Measurements from ENCODE around the gene DIAPH1.

The DIAPH1 gene

DNA sequence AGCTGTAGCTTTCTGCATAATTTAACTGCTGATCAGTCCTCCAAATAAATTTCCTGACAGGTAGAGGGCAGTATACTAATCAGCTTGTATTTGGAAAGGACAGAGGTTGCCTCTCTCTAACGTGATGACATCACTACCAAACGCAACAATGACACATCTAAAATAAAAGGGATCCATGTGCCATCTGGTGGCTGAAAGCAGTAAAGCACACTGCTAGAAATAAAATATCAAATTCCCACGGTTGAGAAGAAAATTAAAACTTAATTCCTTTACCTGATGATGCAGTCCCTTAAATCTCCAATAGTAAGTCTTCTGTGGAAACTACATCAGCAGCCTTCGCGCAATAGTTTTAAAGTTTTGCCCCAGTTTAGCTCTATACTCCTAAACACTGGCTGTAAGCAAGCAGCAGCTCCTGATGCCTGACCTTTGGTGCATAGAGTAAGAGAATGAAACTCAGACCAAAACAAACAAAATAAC is 54.5 kb downstream of the DIAPH1 start:
- peak; percentile 68 for DNase-seq (ENCODE audit: extremely low spot score)
- TF ChIP-seq, protein P1, sequence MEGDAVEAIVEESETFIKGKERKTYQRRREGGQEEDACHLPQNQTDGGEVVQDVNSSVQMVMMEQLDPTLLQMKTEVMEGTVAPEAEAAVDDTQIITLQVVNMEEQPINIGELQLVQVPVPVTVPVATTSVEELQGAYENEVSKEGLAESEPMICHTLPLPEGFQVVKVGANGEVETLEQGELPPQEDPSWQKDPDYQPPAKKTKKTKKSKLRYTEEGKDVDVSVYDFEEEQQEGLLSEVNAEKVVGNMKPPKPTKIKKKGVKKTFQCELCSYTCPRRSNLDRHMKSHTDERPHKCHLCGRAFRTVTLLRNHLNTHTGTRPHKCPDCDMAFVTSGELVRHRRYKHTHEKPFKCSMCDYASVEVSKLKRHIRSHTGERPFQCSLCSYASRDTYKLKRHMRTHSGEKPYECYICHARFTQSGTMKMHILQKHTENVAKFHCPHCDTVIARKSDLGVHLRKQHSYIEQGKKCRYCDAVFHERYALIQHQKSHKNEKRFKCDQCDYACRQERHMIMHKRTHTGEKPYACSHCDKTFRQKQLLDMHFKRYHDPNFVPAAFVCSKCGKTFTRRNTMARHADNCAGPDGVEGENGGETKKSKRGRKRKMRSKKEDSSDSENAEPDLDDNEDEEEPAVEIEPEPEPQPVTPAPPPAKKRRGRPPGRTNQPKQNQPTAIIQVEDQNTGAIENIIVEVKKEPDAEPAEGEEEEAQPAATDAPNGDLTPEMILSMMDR (IDR thresholded peaks at IDR 0.05; ENCODE audit: control extremely low read depth, extremely low read depth, low read depth, missing control alignments): peak; percentile 60
- CTCF ChIA-PET: interaction anchor here (0.6 to 3.7 kb wide), 85 partner anchors 9 to 917 kb away, joined by 3 to 180 read pairs (median 6); partner anchors contain the start of genes DIAPH1, HDAC3, IK and NDUFA2
- POLR2A ChIA-PET: interaction anchor here (1.4 kb wide), 1 partner anchor 244 kb away, joined by 4 read pairs; the partner anchor contains the start of gene TAF7

DNA sequence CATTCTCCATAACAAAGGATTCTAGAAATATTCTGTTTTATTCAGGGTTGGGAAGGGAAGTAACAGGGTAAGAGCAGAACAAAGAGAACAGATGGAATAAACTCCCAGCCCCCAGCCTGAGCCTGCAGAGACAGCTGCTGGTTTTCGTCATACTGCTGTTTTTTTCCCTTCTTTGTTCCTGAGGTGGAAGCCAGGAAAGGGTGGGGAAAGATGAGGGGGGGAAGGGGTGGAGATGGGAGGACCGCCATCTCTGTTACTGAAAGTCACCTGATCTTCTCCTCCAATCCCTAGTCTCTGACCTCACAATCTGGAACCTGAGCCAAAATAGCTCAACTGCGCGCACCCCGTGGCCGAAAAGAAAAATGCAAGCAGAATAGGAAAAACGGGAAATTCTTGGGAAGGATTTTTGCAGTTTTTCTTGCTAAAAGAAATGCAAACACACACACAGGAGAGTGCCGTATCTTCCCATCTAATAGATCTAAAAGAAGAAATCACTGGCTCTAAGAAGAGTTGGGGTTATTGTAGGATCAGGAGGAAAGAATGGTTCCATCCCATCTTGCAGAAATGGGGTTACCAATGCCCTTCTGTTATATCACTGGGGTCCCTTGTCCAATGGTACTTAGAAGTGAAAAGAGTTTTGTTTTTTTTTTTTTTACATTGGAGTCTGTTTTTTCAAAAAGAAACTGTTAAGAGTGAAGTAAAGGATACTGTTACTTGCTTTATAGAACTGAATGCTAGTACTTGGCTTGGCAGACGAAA is 57.9 kb downstream of the DIAPH1 start:
- ChIA-PET CTCF (interaction anchor here (0.9 to 6.0 kb wide), 3 partner anchors 140 to 147 kb away, joined by 3 to 90 read pairs (median 8); partner anchors contain the start of genes PCDHGA10, PCDHGA11 and PCDHGB7), POLR2A (no interaction called here)
- TF ChIP-seq, protein P1 (IDR thresholded peaks at IDR 0.05; ENCODE audit: control extremely low read depth, extremely low read depth, low read depth, missing control alignments): peak; percentile 8
- no peak for DNase-seq (ENCODE audit: extremely low spot score)

DNA sequence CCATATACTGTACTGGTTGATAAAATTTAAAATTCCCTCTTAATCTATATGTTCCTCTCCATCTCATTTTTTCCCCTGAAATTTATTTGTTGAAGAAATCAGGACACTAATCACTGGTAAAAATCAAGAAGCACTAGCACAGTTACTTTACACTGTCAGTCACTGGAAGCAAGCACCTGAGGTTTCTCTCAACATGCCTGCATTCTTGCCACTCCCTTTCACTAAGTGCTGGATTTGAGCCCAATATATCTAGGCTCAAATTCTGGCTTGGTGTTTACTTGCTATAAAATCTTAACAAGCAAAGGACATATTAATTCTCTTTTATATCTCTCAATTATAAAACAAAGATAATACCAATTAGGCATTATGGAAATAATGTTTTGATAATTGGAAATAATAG is 58.6 kb downstream of the DIAPH1 start:
- TF ChIP-seq, protein P1 (IDR thresholded peaks at IDR 0.05; ENCODE audit: control extremely low read depth, extremely low read depth, low read depth, missing control alignments): no peak
- ChIA-PET CTCF (interaction anchor here (1.2 to 6.0 kb wide), 4 partner anchors 47 to 241 kb away, joined by 4 to 90 read pairs (median 17); partner anchors contain the start of genes PCDHGA10, PCDHGA11 and TAF7), POLR2A (no interaction called here)
- DNase-seq (ENCODE audit: extremely low spot score): no peak

DNA sequence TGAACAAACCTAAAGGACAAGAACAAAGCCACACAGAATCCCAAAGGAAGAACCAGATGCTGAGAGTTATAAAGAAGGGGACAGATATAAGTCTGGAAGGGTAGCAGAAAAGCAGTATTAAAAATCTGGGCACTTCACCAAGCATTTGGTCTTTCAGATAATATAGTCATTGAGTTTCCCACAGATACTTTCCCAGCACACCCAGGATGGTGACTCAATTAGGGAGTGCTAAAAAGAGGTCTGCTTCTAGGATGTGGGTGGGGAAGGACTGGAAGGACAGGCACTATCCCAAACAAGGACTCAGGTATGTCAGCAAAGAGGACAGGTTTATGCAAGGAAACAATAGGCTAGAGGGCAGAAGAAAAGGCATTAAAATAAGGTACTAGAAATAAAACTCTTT is 59.3 kb downstream of the DIAPH1 start:
- DNase-seq (ENCODE audit: extremely low spot score): no peak
- TF ChIP-seq, protein P1 (IDR thresholded peaks at IDR 0.05; ENCODE audit: control extremely low read depth, extremely low read depth, low read depth, missing control alignments): no peak
- POLR2A ChIA-PET: no interaction called here
- CTCF ChIA-PET: interaction anchor here (0.8 to 8.3 kb wide), 16 partner anchors 8 to 240 kb away, joined by 3 to 143 read pairs (median 22); partner anchors contain the start of genes DIAPH1, PCDHGA10, PCDHGA11 and PCDHGA2

DNA sequence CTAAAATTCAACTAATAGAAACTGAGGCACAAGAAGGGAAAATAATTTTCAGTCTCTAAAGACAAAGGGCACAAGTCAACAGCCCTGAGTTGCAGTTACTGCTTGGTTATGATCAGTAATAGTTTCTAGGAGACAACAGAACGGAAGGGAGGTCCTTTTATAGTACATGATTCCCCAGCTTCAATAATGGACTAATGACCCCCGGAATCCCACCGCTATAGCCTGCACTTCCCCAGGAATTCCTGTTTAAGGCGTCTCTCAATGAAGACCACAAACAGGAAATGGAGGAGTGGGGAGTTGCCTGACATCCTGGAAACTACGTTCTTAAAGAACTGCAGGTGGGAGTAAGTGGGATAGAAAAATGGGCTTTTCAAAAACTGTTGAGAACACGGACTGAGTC is 60.6 kb downstream of the DIAPH1 start:
- DNase-seq (ENCODE audit: extremely low spot score): no peak
- POLR2A ChIA-PET: no interaction called here
- TF ChIP-seq, protein P1 (IDR thresholded peaks at IDR 0.05; ENCODE audit: control extremely low read depth, extremely low read depth, low read depth, missing control alignments): no peak
- CTCF ChIA-PET: interaction anchor here (0.6 to 8.3 kb wide), 55 partner anchors 9 to 335 kb away, joined by 3 to 143 read pairs (median 6); partner anchors contain the start of genes DIAPH1, PCDHB14, PCDHGA1 and PCDHGA10

DNA sequence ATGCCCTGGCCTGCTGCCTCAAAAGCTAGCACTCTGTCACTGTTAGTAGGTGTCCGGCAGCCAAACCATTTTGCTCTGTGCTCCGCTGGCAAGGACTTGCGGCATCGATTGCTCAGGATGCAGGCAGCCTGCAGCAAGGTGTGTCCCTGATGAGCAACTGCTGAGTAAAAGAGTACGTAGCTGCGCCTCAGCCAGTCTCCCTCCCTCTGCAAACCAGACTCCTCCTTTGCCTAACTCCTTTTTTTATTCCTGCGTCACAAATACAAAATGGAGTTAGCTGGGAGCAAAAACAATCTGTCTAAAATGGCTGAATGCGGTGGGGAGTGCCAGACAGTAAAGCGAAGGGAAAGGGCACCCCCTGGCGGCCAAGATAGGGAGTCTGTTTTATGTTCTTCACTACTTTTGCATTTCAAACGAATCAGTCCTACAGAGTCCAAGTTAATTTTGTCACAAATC is 61.1 kb downstream of the DIAPH1 start:
- ChIA-PET CTCF (interaction anchor here (0.6 to 8.3 kb wide), 60 partner anchors 10 to 334 kb away, joined by 3 to 143 read pairs (median 6); partner anchors contain the start of genes DIAPH1, PCDHB14, PCDHGA1 and PCDHGA10), POLR2A (no interaction called here)
- peak; percentile 58 for DNase-seq (ENCODE audit: extremely low spot score)
- TF ChIP-seq, protein P1 (IDR thresholded peaks at IDR 0.05; ENCODE audit: control extremely low read depth, extremely low read depth, low read depth, missing control alignments): peak; percentile 64
